Activated CD4-positive, CD25-positive, alpha-beta regulatory T cell treated with anti-CD3 and anti-CD28 coated beads, Interleukin-2, amount 50 U/mL, for 24 hours (primary cell): ENCODE results near the gene SMOC2.
"Not testable (repeated sequence)": the region's sequence is repeated elsewhere in the genome, so short reads cannot be mapped to it uniquely, and the experiment has no call there.

Experiments used
- ATAC-seq, 2 donors: fragments of 150-1000 bp; cut with Tn5 transposase; one replicate each; pipeline ENCODE4 v1.10.0; 2021; ENCODE audit warnings: mild to moderate bottlenecking in 1 of 2, moderate library complexity in 1 of 2

Gene SMOC2

GRCh38 chr6:168609026-168609685, 168.2 kb downstream of the SMOC2 start:
- no peak for ATAC-seq

DNA sequence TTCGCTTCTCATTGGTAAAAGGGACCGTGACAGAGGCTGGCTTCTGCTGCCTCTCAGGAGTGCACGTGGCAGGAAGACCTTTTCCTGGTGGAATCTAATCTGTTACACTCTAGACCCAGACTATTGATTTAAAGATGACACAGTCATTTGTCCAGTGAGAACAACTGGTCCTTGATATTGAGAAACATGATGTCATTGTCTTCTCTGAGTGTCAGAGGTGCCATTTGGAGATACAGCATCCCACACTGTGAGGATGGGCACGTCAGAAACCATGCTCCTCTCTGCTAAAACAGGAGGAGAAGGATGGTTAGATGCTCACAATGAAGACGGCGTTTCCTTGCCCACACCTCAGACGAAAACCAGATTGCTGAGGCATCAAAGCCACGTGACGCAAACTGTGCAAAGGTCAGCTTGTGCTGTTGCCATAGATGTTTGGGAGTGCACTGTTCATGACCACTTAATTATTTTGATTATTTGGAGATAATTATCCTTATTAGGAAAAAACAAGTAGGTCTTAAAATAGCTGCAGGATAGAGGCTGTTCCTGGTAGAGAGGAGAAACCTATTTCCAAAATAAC, 169.0 kb downstream of the SMOC2 start:
- no peak for ATAC-seq

GRCh38 chr6:168610966-168611365, 170.0 kb downstream of the SMOC2 start:
- not testable (repeated sequence) for ATAC-seq

- no peak for ATAC-seq
Measured at GRCh38 chr6:168611691-168612090, 170.7 kb downstream of the SMOC2 start.

GRCh38 chr6:168612586-168612985, 171.6 kb downstream of the SMOC2 start:
- ATAC-seq: no peak

DNA sequence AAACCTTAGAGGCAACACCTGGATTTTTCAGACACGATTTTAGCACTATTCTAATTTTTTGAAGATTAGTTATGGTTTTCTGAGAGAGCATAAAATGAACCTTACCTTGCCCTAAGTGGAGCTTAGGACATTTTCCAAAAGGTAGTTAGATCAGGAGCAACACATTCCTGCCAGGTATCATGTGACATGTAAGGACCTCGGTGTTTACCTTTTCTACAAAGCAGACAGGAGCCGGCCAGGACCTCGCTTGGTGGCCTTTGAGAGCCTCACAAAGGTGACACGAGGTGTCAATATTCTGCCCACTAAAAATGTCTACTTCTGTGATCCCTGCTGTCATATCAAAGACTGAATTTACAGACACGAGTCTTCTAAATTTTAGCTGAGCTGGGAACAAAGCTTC, 174.9 kb downstream of the SMOC2 start:
- no peak for ATAC-seq

DNA sequence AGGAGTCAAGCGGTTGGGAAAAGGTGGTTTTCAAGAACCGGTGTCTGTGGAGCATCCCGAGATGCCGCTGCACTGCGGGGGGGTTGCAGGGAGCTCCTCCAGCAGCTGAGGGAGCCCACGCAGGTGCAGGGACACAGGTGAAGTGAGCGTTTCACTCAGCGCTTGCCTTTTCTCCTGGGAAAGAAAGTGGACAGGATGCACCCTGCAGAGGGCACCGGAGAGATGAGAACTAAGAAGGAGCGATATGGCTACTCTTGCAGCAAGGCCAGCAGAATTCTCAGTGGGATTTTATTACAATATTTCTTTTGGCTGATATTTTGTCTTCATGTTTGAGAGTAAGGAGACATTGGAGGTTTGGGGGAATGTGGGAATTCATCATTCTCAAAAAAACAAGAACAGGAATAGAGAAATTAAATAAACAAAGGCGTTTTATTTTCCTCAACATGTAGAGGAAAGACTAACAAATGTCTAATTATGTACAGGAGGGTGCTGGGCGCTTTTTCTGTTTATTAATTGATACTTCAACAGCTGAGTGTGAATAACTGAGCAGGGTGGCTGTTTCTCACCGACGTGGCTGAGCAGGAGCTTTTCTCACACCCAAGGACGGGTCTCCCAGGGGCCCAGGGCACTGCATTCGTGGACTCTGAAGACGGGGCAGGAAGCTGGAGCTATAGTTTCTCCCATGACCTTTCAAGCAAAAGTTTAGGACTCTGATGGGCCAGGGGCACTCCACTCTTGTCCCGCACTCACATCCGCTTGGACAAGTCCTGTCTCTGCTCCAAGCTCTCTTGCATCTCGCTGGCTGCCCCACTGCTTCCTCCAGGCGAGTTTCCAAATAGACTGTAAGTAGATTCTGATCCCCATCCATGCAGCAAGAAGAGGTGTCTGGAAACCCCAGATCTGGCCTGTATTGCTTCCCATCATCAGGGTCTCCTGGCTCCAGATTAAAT, 176.1 kb downstream of the SMOC2 start:
- no peak for ATAC-seq

- ATAC-seq: no peak
Measured at GRCh38 chr6:168618546-168619315, 177.7 kb downstream of the SMOC2 start.

DNA sequence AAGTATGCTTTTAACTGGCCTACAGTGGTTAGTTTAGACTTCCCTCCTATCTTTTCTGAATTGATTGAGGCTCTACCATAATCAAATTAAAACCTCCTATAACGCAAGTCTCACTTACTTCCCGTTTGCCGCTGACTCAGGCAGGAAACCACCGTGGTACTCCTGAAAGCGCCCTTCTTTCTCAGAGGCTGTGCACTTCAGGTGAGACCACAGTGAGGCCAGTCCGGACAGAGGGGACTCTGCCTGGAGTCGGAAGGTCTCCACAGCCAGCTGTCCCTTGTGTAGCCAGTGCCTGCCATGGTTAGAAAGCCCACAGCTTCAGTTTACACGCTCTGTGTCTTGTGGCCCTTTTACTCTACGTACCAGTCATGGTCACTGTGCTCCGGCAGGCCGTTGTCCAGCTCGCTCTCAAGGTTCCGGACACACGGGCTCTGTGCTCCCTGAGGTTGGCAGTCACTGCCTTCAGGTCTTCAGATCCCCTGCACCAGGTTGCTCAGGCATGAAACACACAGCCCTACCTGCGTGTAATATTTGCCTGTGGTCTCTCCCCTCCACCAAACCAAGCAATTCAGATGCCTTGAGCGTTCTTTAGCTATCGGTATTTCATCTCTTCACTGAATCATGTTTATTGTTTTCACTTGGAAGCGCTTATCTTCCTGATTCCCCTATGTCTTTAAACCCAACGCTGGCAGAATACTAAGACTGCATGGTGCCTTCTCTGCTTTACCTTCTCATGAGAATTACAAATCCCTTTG, 178.8 kb downstream of the SMOC2 start:
- ATAC-seq: no peak

GRCh38 chr6:168620578-168620977, 179.6 kb downstream of the SMOC2 start:
- ATAC-seq: no peak

DNA sequence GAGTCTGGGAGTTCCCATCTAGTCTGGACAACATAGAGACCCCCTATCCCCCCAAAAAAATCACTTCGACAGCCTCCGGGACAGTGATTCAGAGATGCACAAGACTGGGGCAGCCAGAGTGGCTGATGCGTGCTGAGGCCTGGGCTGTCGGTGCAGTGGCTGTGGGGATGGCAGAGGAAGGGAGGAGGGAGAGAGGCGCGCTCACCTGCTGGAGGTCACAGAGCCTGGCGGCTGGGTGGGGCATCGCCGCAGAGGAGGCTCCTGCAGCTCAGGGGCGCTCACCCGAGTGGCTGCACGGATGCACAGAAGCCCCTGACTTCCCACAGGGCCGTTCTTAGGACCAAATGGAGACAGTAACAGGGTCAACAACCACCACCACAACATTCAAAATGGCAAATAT, 182.8 kb downstream of the SMOC2 start:
- ATAC-seq: no peak

DNA sequence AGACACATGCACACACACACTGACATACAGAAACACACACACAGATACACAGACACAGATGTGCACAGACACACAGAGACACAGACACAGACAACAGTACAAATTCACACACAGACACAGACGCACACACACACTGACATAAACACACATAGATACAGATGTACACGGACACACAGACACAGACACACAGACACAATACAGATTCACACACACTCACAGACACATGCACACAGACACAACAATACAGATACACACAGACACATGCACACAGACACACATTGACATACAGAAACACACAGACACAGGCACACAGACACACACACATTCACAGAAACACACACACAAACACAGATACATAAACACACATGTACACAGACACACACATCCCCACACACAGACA, 183.6 kb downstream of the SMOC2 start:
- ATAC-seq: no peak

DNA sequence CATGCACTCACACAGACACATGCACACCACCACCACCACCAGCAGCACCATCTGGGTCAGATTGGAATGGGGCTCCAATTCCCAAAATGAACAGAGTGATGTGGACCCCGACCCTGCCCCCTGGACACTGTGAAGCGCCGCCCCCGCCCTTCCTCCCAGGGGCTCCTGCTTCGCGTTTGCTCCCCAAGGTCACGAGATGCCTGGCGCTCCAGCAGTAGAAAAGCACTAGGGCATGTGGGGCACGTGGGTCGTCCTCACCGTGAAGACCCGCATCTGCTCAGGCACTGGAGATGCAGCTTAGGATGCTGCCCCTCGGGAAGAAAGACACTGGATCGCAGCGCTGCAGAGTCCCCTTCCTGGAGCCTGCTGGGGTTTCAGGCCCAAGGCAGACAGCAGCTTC, 184.0 kb downstream of the SMOC2 start:
- no peak for ATAC-seq

GRCh38 chr6:168625602-168626001, 184.6 kb downstream of the SMOC2 start:
- no peak for ATAC-seq

- no peak for ATAC-seq
Measured at GRCh38 chr6:168626046-168626602, 185.1 kb downstream of the SMOC2 start.

DNA sequence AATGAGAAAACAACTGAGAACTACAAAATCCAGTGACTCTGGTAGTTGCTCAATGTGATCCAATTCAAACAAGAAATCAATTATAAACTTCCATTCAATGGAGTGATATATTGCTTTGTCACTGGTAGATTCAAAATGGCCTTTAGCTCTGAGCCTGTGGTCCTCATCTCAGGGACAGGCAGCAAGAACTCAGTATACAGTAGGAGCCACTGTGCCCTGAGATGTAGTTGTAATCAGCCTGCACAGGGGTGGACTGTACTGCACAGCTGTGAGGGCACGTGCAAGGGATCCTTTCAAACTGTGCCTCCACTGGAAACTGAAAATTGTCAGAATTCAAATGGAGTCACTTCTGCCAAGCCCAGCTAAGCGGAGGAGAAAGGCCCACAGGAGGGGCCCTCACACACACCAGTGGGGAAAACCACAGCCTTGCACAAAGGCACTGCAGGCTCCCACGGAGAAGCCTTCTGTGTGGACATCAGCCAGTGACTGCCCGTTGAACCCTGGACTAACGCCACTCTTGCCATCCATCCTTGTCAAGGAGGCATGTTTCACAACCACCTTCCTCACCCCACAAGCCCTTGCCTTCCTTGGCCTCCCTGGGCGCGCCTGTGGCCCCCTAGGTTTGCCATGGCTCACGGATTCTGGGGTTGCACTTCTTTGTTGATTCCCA, 186.7 kb downstream of the SMOC2 start:
- ATAC-seq: no peak

GRCh38 chr6:168628176-168628553, 187.2 kb downstream of the SMOC2 start:
- ATAC-seq: no peak

- no peak for ATAC-seq
Measured at GRCh38 chr6:168628732-168629245, 187.8 kb downstream of the SMOC2 start.

DNA sequence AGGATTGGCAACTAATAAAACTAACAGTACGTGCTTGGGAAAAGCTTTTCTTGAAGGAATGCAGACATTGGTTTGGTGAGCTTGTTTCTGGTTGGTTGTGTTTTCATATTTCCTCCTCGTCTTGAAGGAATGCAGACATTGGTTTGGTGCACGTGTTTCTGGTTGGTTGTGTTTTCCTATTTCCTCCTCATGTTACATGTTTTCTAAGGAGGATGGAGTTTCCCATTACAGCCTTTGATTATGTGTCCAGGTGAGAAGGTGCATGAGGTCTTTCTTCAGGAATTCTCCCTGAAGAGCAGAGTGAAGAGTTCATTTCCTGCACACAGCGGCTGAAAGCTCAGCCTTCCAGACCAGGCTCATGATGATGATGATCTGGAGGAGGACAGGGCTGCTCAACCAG, 190.6 kb downstream of the SMOC2 start:
- no peak for ATAC-seq

DNA sequence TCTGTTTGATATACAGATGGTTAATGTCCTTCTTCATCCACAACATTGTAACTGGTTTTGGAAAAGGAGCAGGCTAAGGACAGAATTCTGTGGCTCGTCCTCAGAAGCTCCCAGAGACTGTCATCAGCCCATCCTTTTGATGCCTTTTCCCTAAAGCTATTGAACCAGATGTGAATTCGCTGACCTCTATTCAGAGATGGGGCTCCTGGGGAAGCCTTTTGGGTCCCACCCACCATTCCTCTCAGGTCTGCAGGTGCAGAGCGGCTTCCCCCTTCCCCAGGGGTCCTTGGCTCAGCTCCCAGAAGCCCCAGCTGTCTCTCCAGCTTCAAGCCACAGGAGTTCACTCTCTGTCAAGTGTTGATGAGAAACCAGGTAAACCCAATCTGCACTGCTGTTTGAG, 191.7 kb downstream of the SMOC2 start:
- no peak for ATAC-seq
